Lower lobe of right lung (tissue), 2 donors: Measurements from ENCODE around the gene PCSK6. TPM values are rescaled to one million over a fixed set of nuclear protein-coding genes. Genes with fewer than 3 reads are reported as not detected.

Source experiments
- ATAC-seq, 2 donors: fragments of 200-7000 bp; cut with Tn5 transposase; one replicate each; pipeline ENCODE4 v1.9.1; 2020 to 2022; ENCODE audit warnings: mild to moderate bottlenecking in 2 of 2, moderate library complexity in 2 of 2
- DNase-seq: peaks from one replicate; pipeline ENCODE4 v3.0.0-alpha.2; 2020
- H3K27ac ChIP-seq: fragments of 200-600 bp; one replicate; pipeline ENCODE4 v1.8.0; 2022
- H3K27me3 ChIP-seq: fragments of 200-600 bp; one replicate; pipeline ENCODE4 v1.8.0; 2022; ENCODE audit warnings: low read depth
- H3K36me3 ChIP-seq: fragments of 200-600 bp; one replicate; pipeline ENCODE4 v1.8.0; 2022; ENCODE audit warnings: mild to moderate bottlenecking
- H3K4me1 ChIP-seq: fragments of 200-600 bp; one replicate; pipeline ENCODE4 v1.8.0; 2022
- H3K4me3 ChIP-seq: fragments of 200-600 bp; one replicate; pipeline ENCODE4 v1.8.0; 2022; ENCODE audit warnings: mild to moderate bottlenecking
- H3K9me3 ChIP-seq: fragments of 200-600 bp; one replicate; pipeline ENCODE4 v1.8.0; 2022
- intact Hi-C: fragments of 100-400 bp; cut with DNase I; formaldehyde crosslinking; loops from one replicate; pipeline ENCODE4 v1.11.0; 2022
- total RNA-seq: library from RNA; stranded (reverse); fragmentation: NEBNext Ultra II Directional; extraction: Animal tissue kit (Norgen Biotek cat#: 25700); gene quantifications from one replicate; pipeline ENCODE4 v1.2.1, GENCODE V29; 2021
- TF ChIP-seq, protein P1 (sequence below): fragments of 200-600 bp; IDR thresholded peaks from one replicate; pipeline ENCODE4 v1.8.0; 2022; ENCODE audit warnings: antibody characterized with exemption, mild to moderate bottlenecking
- donor health status: DM: no; HTN: yes; CAD: no; lungs with severe emphysema.

The PCSK6 gene
- total RNA-seq, 1 donor from 2014 or later, result 12.3 TPM

DNA sequence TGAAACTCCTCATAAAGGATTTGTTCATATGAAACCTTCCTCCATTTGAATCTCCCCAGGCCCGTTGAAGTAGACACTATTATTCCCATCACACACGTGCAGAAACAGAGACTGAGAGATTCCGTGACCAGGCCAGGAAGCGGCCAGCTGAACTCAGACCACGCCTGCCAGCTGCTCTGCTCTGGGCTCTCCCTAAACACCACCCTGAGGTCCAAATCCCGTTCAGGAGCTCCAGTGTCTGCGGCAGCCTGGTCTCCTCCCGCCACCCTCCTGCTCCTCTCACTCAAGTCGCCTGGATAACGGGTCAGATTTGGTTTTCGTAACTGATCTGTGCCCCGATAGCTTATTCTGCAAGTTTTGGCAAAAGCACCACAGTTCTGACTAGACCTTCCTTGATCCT, 140.9 kb downstream of the PCSK6 start:
- H3K27me3 ChIP-seq, result no peaks in the 10 kb centered on the region
- TF ChIP-seq, protein P1, sequence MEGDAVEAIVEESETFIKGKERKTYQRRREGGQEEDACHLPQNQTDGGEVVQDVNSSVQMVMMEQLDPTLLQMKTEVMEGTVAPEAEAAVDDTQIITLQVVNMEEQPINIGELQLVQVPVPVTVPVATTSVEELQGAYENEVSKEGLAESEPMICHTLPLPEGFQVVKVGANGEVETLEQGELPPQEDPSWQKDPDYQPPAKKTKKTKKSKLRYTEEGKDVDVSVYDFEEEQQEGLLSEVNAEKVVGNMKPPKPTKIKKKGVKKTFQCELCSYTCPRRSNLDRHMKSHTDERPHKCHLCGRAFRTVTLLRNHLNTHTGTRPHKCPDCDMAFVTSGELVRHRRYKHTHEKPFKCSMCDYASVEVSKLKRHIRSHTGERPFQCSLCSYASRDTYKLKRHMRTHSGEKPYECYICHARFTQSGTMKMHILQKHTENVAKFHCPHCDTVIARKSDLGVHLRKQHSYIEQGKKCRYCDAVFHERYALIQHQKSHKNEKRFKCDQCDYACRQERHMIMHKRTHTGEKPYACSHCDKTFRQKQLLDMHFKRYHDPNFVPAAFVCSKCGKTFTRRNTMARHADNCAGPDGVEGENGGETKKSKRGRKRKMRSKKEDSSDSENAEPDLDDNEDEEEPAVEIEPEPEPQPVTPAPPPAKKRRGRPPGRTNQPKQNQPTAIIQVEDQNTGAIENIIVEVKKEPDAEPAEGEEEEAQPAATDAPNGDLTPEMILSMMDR, result no peak
- no peak overlapping the region for H3K4me3 ChIP-seq
- no peak overlapping the region for H3K27ac ChIP-seq
- intact Hi-C loops, result no loop called here
- DNase-seq (no peak), ATAC-seq (peak; percentile 17 to 39)
- peaks cover 8% of the 10 kb centered on the region for H3K4me1 ChIP-seq
- no peaks in the 10 kb centered on the region for H3K36me3 ChIP-seq
- H3K9me3 ChIP-seq, result no peaks in the 10 kb centered on the region

DNA sequence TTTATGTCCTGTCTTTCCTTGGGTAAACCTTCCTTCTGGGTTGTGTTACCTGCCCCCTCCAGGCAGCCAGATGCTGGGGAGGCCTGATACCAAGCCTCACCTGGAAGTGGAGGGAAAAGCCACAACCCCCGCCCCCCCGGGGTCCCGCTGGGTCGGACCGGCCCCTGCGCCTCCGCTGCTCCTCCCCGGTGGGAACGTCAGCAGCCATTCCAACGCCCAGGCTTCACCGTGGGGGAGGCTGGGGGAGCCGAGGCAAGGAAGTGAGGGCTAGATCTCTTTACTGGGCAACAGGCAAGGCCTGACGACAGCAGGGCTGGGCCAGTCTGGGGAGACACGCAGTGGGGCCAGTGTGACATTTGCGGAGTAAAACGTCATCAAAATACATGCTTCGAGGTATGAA, 141.5 kb downstream of the PCSK6 start:
- no peaks in the 10 kb centered on the region for H3K36me3 ChIP-seq
- H3K4me3 ChIP-seq, result no peak overlapping the region
- intact Hi-C loops, result no loop called here
- DNase-seq (no peak), ATAC-seq (no peak)
- no peaks in the 10 kb centered on the region for H3K9me3 ChIP-seq
- no peaks in the 10 kb centered on the region for H3K27me3 ChIP-seq
- peaks cover 8% of the 10 kb centered on the region for H3K4me1 ChIP-seq
- TF ChIP-seq, protein P1, result no peak
- H3K27ac ChIP-seq, result no peak overlapping the region

DNA sequence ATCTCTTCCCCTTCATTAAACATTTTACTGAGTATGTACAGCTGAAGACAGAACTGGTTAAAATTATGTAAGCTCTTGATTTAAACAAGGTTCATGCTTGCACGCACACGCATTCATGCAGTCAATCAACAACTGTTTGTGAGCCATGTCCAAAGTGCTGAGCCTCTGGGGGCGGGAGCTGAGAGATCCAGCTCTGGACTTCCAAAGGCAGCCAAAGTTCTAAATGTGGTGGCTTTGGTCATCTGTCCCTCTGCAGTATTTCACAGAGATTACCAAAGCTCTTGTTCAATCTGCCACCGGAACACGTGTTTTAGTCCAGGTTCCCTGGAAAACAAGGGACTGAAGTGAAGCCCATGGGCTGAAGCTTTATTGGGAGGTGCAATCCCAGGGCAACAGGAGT, 142.1 kb downstream of the PCSK6 start:
- ATAC-seq (no peak), DNase-seq (no peak)
- no peaks in the 10 kb centered on the region for H3K27me3 ChIP-seq
- no peak overlapping the region for H3K4me3 ChIP-seq
- intact Hi-C loops, result no loop called here
- TF ChIP-seq, protein P1, result no peak
- H3K9me3 ChIP-seq, result no peaks in the 10 kb centered on the region
- H3K4me1 ChIP-seq, result peaks cover 8% of the 10 kb centered on the region
- H3K27ac ChIP-seq, result no peak overlapping the region
- H3K36me3 ChIP-seq, result no peaks in the 10 kb centered on the region

DNA sequence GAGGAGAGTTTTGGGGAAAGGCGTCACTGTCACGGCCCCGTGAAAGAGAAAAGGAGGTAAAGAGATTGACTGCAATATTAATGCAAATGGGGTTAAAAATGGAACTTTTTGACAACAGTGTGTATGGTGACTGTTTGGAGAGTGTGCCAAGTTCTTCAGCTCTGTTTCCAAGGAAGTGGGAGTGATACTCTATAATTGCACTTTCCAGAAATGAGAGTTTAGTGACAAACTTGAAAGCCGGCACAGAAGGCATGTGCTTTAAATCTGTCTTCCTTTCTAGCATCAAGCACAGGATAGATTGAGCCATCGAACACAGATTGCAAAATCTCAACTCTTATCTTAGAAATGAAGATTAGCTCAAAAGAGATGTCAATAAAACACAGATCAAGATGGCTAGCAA, 142.6 kb downstream of the PCSK6 start:
- H3K27ac ChIP-seq, result no peak overlapping the region
- H3K4me1 ChIP-seq, result peaks cover 8% of the 10 kb centered on the region
- TF ChIP-seq, protein P1, result no peak
- intact Hi-C loops, result no loop called here
- peak in 1 of 2 donors; percentile 72 for ATAC-seq
- DNase-seq, result no peak
- no peak overlapping the region for H3K4me3 ChIP-seq
- H3K36me3 ChIP-seq, result no peaks in the 10 kb centered on the region
- no peaks in the 10 kb centered on the region for H3K9me3 ChIP-seq
- H3K27me3 ChIP-seq, result no peaks in the 10 kb centered on the region

DNA sequence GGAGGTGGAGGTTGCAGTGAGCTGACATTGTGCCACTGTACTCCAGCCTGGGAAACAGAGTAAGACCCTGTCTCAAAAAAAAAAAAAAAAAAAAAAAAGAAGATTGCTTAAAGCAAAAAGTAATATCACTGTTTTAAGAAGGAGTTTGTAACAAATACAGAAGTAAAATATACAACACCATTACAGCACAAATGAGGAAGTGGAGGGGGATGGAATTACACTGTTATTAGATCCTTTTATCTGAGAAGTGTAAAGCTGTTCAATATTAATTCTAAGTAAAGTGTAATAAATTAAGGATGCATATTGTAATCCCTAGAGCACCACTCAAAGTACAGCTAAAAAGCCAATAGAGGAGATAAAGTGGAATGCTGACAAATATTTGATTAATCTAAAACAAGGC, 147.5 kb downstream of the PCSK6 start:
- TF ChIP-seq, protein P1, result no peak
- intact Hi-C loops, result no loop called here
- no peak for ATAC-seq
- no peaks in the 10 kb centered on the region for H3K9me3 ChIP-seq
- H3K4me3 ChIP-seq, result no peak overlapping the region
- no peaks in the 10 kb centered on the region for H3K27me3 ChIP-seq
- DNase-seq, result no peak
- H3K36me3 ChIP-seq, result no peaks in the 10 kb centered on the region
- H3K27ac ChIP-seq, result no peak overlapping the region
- no peaks in the 10 kb centered on the region for H3K4me1 ChIP-seq
